Fibroblast of lung (primary cell): ENCODE data around the gene HMCN2. TPM values are rescaled to one million over a fixed set of nuclear protein-coding genes. Genes with fewer than 3 reads are reported as not detected.

Experiments used
- DNase-seq, 2 donors: peaks; one replicate each; pipeline versions ENCODE4 v3.0.0 to v3.0.0-alpha.2; 2010; ENCODE audit warnings: low read depth in 2 of 2
- H2AFZ ChIP-seq: 2 replicates; pipeline ENCODE4 v1.5.1; 2012; ENCODE audit warnings: low read length, control low read depth, inconsistent platforms
- H3K27ac ChIP-seq: 2 replicates; pipeline ENCODE4 v1.5.1; 2011; ENCODE audit warnings: low read length, control low read depth; ENCODE audit not compliant: insufficient read depth
- H3K27me3 ChIP-seq: 2 replicates; pipeline ENCODE4 v1.5.1; 2011; ENCODE audit warnings: mild to moderate bottlenecking, low read length; ENCODE audit not compliant: control insufficient read depth, insufficient read depth
- H3K36me3 ChIP-seq: 2 replicates; pipeline ENCODE4 v1.5.1; 2011; ENCODE audit warnings: low read length; ENCODE audit not compliant: control insufficient read depth, insufficient read depth
- H3K4me1 ChIP-seq: 2 replicates; pipeline ENCODE4 v1.5.1; 2011; ENCODE audit warnings: low read length; ENCODE audit not compliant: control insufficient read depth, insufficient read depth; ENCODE audit errors: extremely low read depth
- H3K4me2 ChIP-seq: 2 replicates; pipeline ENCODE4 v1.5.1; 2011; ENCODE audit warnings: low read length, control low read depth; ENCODE audit not compliant: insufficient read depth; ENCODE audit errors: extremely low read depth
- H3K4me3 ChIP-seq, 4 experiments: fragments of 200-600 bp in 1 of 4; sonication (generic) in 1 of 4; replicated peaks in 1 of 4; 2 replicates each; pipeline ENCODE4 v1.5.1; 2011 to 2016; ENCODE audit warnings: low read length in 4 of 4, low read depth in 3 of 4, mild to moderate bottlenecking in 3 of 4, control low read depth in 2 of 4, inconsistent platforms in 1 of 4, mixed read lengths in 1 of 4; ENCODE audit not compliant: insufficient read depth in 1 of 4; ENCODE audit errors: control extremely low read depth in 1 of 4
- H3K79me2 ChIP-seq: 2 replicates; pipeline ENCODE4 v1.5.1; 2012; ENCODE audit warnings: mild to moderate bottlenecking, low read length, inconsistent platforms; ENCODE audit not compliant: control insufficient read depth, insufficient read depth
- H3K9ac ChIP-seq: 2 replicates; pipeline ENCODE4 v1.5.1; 2011; ENCODE audit warnings: mild to moderate bottlenecking, low read length, control low read depth; ENCODE audit not compliant: insufficient read depth
- H3K9me3 ChIP-seq: 2 replicates; pipeline ENCODE4 v1.5.1; 2012; ENCODE audit warnings: low read depth, low read length; ENCODE audit not compliant: control insufficient read depth, insufficient read depth
- H4K20me1 ChIP-seq: 2 replicates; pipeline ENCODE4 v1.5.1; 2011; ENCODE audit warnings: low read length; ENCODE audit not compliant: control insufficient read depth, insufficient read depth; ENCODE audit errors: extremely low read depth
- CTCF ChIP-seq, 2 donors: IDR thresholded peaks in 1 of 2; conservative IDR thresholded peaks in 1 of 2; 1 replicate in 1 of 2; 2 replicates in 1 of 2; pipeline ENCODE4 v1.5.1; 2011 to 2012; ENCODE audit warnings: low read length in 2 of 2, control low read depth in 1 of 2, inconsistent platforms in 1 of 2, low read depth in 1 of 2, mild to moderate bottlenecking in 1 of 2
- EZH2 ChIP-seq: IDR thresholded peaks from 2 replicates; pipeline ENCODE4 v1.5.1; 2012; ENCODE audit warnings: low read length, control low read depth, mild to moderate bottlenecking; ENCODE audit errors: missing control alignments
- polyA plus RNA-seq, 2 donors: library from polyadenylated mRNA; depleted of rRNA in 1 of 2; stranded (reverse) in 1 of 2; unstranded in 1 of 2; fragments of >200 nt; gene quantifications; 2 replicates each; pipeline ENCODE4 v1.2.1, GENCODE V29; 2011 to 2012; ENCODE audit warnings: missing spikeins in 1 of 2
- total RNA-seq: library from RNA; depleted of rRNA; stranded (reverse); fragments of >200 nt; gene quantifications from 2 replicates; pipeline ENCODE4 v1.2.1, GENCODE V29; 2014

HMCN2 gene
- total and polyA plus RNA-seq, 2 donors (not counting 1 experiment from before 2014, with no cell fraction given) = under 0.01 TPM; not detected in 1

- no peak overlapping the region for H3K9ac ChIP-seq
- TF ChIP-seq CTCF (conservative IDR thresholded peaks at IDR 0.05 in 1 of 2, IDR thresholded peaks at IDR 0.05 in 1 of 2; ENCODE audit: low read depth in 1 of 2, low read length in 2 of 2) (no peak), EZH2 (no peak)
- no peaks in the 10 kb centered on the region for H4K20me1 ChIP-seq
- no peaks in the 10 kb centered on the region for H3K4me1 ChIP-seq
- no peak for DNase-seq
- H3K27me3 ChIP-seq = no peaks in the 10 kb centered on the region
- H3K4me2 ChIP-seq = no peak overlapping the region
- no peak overlapping the region for H3K27ac ChIP-seq
- H3K9me3 ChIP-seq = no peaks in the 10 kb centered on the region
- H3K4me3 ChIP-seq = no peak overlapping the region
- no peaks in the 10 kb centered on the region for H3K79me2 ChIP-seq
- no peak overlapping the region for H2AFZ ChIP-seq
- no peaks in the 10 kb centered on the region for H3K36me3 ChIP-seq
Observed at GRCh38 chr9:130465383-130466096, 200.0 kb downstream of the HMCN2 start.

GRCh38 chr9:130466537-130467217 lies 201.1 kb downstream of the HMCN2 start:
- Histone ChIP-seq H3K9ac (no peak overlapping the region), H2AFZ (no peak overlapping the region), H3K4me1 (no peaks in the 10 kb centered on the region), H3K9me3 (no peaks in the 10 kb centered on the region), H4K20me1 (no peaks in the 10 kb centered on the region), H3K4me3 (no peak overlapping the region), H3K36me3 (no peaks in the 10 kb centered on the region), H3K27ac (no peak overlapping the region), H3K4me2 (no peak overlapping the region), H3K27me3 (no peaks in the 10 kb centered on the region), H3K79me2 (no peaks in the 10 kb centered on the region)
- no peak for TF ChIP-seq CTCF (conservative IDR thresholded peaks at IDR 0.05 in 1 of 2, IDR thresholded peaks at IDR 0.05 in 1 of 2; ENCODE audit: low read depth in 1 of 2, low read length in 2 of 2)
- TF ChIP-seq EZH2 = no peak
- DNase-seq = no peak

- Histone ChIP-seq H3K27me3 (no peaks in the 10 kb centered on the region), H3K9ac (no peak overlapping the region), H3K4me1 (no peaks in the 10 kb centered on the region), H2AFZ (no peak overlapping the region), H4K20me1 (no peaks in the 10 kb centered on the region), H3K4me2 (no peak overlapping the region), H3K36me3 (no peaks in the 10 kb centered on the region), H3K9me3 (no peaks in the 10 kb centered on the region), H3K79me2 (no peaks in the 10 kb centered on the region), H3K27ac (no peak overlapping the region), H3K4me3 (no peak overlapping the region)
- DNase-seq = no peak
- TF ChIP-seq EZH2 (no peak), CTCF (conservative IDR thresholded peaks at IDR 0.05 in 1 of 2, IDR thresholded peaks at IDR 0.05 in 1 of 2; ENCODE audit: low read depth in 1 of 2, low read length in 2 of 2) (no peak)
Observed at GRCh38 chr9:130467316-130467715, 201.8 kb downstream of the HMCN2 start.
